SK-N-SH treated with all-trans-retinoic acid at 6 μM for 48 hours (cell line): Measurements from ENCODE around the gene MYH14.

ENCODE experiments used
- BACH2 ChIP-seq: fragments of 250-450 bp; sonication (Bioruptor Pico); IDR thresholded peaks from 2 replicates; pipeline ENCODE4 v1.9.0; 2021; ENCODE audit warnings: mild to moderate bottlenecking, borderline replicate concordance
- ESRRG ChIP-seq: fragments of 250-450 bp; sonication (Bioruptor Pico); IDR thresholded peaks from 2 replicates; pipeline ENCODE4 v1.6.1; 2021; ENCODE audit warnings: mild to moderate bottlenecking
- OSR1 ChIP-seq: fragments of 250-450 bp; sonication (Bioruptor Pico); IDR thresholded peaks from 2 replicates; pipeline ENCODE4 v1.8.0; 2022; ENCODE audit warnings: moderate library complexity, mild to moderate bottlenecking, inconsistent platforms
- POU6F1 ChIP-seq: fragments of 250-450 bp; sonication (Bioruptor Pico); IDR thresholded peaks from 2 replicates; pipeline ENCODE4 v1.8.0; 2021; ENCODE audit warnings: low read depth, mild to moderate bottlenecking, moderate library complexity, borderline replicate concordance
- TCF4 ChIP-seq: fragments of 250-450 bp; sonication (Bioruptor Pico); IDR thresholded peaks from 2 replicates; pipeline ENCODE4 v1.8.0; 2021; ENCODE audit warnings: mild to moderate bottlenecking, moderate library complexity, borderline replicate concordance
- TSHZ2 ChIP-seq: fragments of 250-450 bp; sonication (Bioruptor Pico); IDR thresholded peaks from 2 replicates; pipeline ENCODE4 v1.5.0; 2020; ENCODE audit warnings: mild to moderate bottlenecking, moderate library complexity

- no peak for TF ChIP-seq TSHZ2 (CRISPR knock-in tag)
- TF ChIP-seq ESRRG: no peak
- no peak for TF ChIP-seq POU6F1 (CRISPR knock-in tag)
- TF ChIP-seq OSR1 (CRISPR knock-in tag): no peak
- TF ChIP-seq TCF4 (CRISPR knock-in tag): no peak
- no peak for TF ChIP-seq BACH2 (CRISPR knock-in tag)
Measured at GRCh38 chr19:50159078-50159477, 44.3 kb upstream of the MYH14 start.
